Measurements from ENCODE around the gene CPLANE2. TPM values are rescaled to one million over a fixed set of nuclear protein-coding genes. Genes with fewer than 3 reads are reported as not detected.

Gene CPLANE2
- total RNA-seq, 1 donor from 2014 or later, result 5.8 TPM

DNA sequence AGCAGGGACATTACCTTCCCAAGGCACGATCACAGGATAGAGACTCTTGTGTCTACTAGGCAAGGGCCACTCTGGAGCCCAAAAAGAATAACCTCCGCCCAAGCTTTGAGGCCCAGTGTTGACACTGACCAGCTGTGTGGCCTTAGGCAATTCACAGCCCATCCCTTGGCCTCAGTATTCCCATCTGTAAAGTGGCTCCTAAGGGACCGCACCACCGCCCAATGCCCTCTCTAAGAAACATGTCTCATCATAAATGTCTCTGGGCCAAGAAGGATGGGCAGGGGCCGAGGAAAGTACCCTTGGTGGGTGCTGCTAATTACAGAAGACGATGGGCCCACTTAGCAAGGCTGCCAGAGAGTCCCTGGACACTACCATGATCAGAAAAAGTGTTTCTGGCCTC lies 25.2 kb downstream of the CPLANE2 start:
- FAIRE-seq (no peak), DNase-seq (ENCODE audit: low read depth) (no peak)
- no peaks in the 10 kb centered on the region for H3K27me3 ChIP-seq (ENCODE audit: control insufficient read depth, insufficient read depth, low read length)
- H3K36me3 ChIP-seq (ENCODE audit: control insufficient read depth, insufficient read depth, low read length), result no peaks in the 10 kb centered on the region
- peak overlapping the region; percentile 34 for H3K4me3 ChIP-seq (ENCODE audit: low read depth, low read length)
- TF ChIP-seq, protein P1, sequence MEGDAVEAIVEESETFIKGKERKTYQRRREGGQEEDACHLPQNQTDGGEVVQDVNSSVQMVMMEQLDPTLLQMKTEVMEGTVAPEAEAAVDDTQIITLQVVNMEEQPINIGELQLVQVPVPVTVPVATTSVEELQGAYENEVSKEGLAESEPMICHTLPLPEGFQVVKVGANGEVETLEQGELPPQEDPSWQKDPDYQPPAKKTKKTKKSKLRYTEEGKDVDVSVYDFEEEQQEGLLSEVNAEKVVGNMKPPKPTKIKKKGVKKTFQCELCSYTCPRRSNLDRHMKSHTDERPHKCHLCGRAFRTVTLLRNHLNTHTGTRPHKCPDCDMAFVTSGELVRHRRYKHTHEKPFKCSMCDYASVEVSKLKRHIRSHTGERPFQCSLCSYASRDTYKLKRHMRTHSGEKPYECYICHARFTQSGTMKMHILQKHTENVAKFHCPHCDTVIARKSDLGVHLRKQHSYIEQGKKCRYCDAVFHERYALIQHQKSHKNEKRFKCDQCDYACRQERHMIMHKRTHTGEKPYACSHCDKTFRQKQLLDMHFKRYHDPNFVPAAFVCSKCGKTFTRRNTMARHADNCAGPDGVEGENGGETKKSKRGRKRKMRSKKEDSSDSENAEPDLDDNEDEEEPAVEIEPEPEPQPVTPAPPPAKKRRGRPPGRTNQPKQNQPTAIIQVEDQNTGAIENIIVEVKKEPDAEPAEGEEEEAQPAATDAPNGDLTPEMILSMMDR (IDR thresholded peaks at IDR 0.05; ENCODE audit: insufficient read depth, low read length, severe bottlenecking), result no peak

DNA sequence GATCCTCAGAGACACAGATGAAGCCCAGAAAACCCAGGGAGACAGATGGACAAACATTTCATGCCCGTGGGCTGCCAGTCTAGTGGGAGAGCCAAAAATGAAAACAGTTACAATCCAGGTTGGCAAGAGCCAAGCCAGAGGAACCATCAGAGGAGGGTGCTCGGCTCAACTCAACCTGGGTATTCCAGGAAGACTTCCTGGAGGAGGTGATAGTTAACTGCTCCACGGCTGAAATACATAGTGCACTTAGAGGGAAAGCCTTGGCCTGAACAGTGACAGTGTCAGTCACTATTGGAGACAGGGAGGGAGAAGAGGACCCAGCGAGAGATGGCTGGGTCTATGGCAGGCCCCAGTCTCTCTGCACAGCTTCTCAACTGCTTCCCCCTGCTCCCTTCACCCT lies 26.4 kb downstream of the CPLANE2 start:
- no peaks in the 10 kb centered on the region for H3K36me3 ChIP-seq (ENCODE audit: control insufficient read depth, insufficient read depth, low read length)
- no peak for FAIRE-seq
- H3K27me3 ChIP-seq (ENCODE audit: control insufficient read depth, insufficient read depth, low read length), result no peaks in the 10 kb centered on the region
- no peak overlapping the region for H3K4me3 ChIP-seq (ENCODE audit: low read depth, low read length)
- no peak for DNase-seq (ENCODE audit: low read depth)
- TF ChIP-seq, protein P1 (IDR thresholded peaks at IDR 0.05; ENCODE audit: insufficient read depth, low read length, severe bottlenecking), result no peak

DNA sequence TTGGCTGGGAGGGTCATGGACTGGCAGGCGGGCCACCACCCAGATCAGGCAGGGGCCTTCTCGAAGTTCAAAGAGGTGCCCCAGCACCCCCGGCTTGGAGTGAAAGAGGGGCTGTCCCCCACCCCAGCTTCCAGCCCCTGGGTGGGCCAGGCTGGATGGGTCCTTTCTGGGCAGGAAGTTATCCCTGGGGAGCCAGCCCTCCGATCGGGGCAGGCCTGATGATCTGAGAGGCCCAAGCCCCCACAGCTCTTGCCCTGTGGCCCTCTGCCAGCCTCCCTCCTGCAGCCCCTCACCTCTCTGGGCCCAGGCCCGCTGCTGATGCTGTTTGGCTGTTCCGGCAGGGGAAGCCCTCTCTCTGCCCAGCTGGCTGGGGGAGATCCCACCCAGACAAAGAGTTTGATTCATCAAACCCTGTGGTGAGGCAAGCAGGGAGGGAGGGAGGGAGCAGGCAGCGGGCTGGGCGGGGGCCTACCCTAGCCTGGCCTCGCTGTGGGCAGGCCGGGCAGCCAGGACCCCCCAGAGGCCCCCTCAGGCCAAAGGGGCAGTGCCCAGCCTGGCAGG lies 27.1 kb downstream of the CPLANE2 start:
- H3K4me3 ChIP-seq (ENCODE audit: low read depth, low read length), result no peak overlapping the region
- no peaks in the 10 kb centered on the region for H3K36me3 ChIP-seq (ENCODE audit: control insufficient read depth, insufficient read depth, low read length)
- FAIRE-seq, result no peak

DNA sequence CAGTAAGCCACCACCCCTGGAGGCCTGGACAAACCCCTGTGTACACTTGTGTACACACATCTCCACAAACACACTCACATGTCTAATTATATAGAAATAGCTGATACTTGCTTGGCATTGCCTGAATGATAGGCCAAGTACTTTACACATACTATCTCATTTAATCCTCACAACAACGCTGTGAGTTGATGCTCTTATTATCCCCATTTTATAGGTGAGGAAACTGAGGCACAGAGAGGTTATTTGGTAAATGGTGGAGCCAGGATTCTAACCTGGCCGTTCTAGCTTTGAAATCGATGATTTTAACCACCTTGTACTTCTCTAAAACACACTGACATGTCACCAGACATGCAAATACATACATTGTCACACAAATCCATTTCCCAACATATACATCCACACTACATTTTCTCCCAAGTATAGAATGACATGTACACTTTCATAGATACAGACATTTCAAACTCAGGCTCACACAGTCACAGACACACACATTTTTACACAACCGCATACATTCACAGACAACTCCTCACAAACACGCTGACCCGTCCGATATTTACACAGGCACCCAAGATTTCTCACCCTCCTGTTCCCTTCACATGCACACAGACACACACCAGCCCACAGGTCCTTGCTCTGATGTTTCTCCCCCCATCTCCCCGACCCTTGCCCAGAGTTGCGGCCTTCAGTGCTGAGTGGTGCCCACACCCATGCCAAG lies 27.7 kb downstream of the CPLANE2 start:
- Histone ChIP-seq H3K4me3 (ENCODE audit: low read depth, low read length) (no peak overlapping the region), H3K36me3 (ENCODE audit: control insufficient read depth, insufficient read depth, low read length) (peaks cover 1% of the 10 kb centered on the region), H3K27me3 (ENCODE audit: control insufficient read depth, insufficient read depth, low read length) (no peaks in the 10 kb centered on the region)
- TF ChIP-seq, protein P1 (IDR thresholded peaks at IDR 0.05; ENCODE audit: insufficient read depth, low read length, severe bottlenecking), result no peak
- no peak for DNase-seq (ENCODE audit: low read depth)
- FAIRE-seq, result no peak

More for the DNA sequence above, 27.1 kb downstream of the CPLANE2 start:
- H3K27me3 ChIP-seq (ENCODE audit: control insufficient read depth, insufficient read depth, low read length), result no peaks in the 10 kb centered on the region
- DNase-seq (ENCODE audit: low read depth), result no peak
- TF ChIP-seq, protein P1 (IDR thresholded peaks at IDR 0.05; ENCODE audit: insufficient read depth, low read length, severe bottlenecking), result no peak

DNA sequence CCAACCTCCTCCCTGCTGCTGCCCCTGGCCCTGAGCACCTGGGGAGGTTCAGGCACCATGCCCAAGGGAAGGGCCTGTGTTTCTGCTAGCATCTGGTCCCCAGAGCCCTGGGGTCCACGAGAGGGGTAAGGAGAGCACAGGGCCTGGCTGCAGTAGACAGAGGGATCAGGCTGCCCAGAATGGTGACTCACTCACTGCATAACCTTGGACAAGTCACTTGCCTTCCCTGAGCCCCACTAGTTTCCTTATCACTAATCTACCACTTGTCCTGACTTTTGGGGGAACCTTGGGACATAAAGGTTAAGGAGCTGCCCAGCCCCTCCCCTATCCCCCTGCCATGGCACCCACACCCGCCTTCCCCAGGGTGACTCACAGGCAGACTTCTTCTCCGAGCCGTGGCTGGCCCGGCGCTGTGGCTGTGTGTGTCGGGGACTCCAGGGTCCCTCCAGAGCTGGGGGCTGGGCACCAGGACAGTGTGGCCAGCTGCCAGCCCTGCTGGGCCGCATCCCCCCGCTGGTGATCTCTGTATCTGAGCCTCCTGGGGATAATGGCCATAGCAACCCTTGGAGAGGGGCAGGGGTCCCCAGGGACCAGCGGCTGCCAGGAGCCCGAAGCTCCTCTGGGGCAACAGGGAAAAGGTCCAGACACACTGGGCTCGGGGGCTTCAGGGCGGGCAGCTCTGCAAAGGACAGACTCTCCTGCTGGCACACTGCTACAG lies 28.6 kb downstream of the CPLANE2 start:
- H3K4me3 ChIP-seq (ENCODE audit: low read depth, low read length), result no peak overlapping the region
- H3K36me3 ChIP-seq (ENCODE audit: control insufficient read depth, insufficient read depth, low read length), result peaks cover 1% of the 10 kb centered on the region
- TF ChIP-seq, protein P1 (IDR thresholded peaks at IDR 0.05; ENCODE audit: insufficient read depth, low read length, severe bottlenecking), result no peak
- DNase-seq (ENCODE audit: low read depth) (peak; percentile 40), FAIRE-seq (no peak)
- no peaks in the 10 kb centered on the region for H3K27me3 ChIP-seq (ENCODE audit: control insufficient read depth, insufficient read depth, low read length)
